IMR-90 (cell line): Measurements from ENCODE around the gene CRTAC1. TPM values are rescaled to one million over a fixed set of nuclear protein-coding genes. Genes with fewer than 3 reads are reported as not detected.

ENCODE experiments used
- ATAC-seq: fragments of 200-7000 bp; cut with Tn5 transposase; 2 replicates; pipeline ENCODE4 v1.9.1; 2020; ENCODE audit warnings: low read depth, mild to moderate bottlenecking, moderate library complexity
- BruUV-seq: library from RNA; stranded (reverse); fragments of 400-500 nt; replicated peaks from 2 replicates; lab custom pipeline; 2021; lab: Mats Ljungman, UMichigan
- CTCF ChIA-PET: fragments of 300-600 bp; formaldehyde crosslinking; extraction: SDS; loops from one replicate; lab custom pipeline; 2021; ENCODE audit warnings: antibody characterized with exemption; lab: Yijun Ruan, JAX
- POLR2A ChIA-PET: fragments of 300-600 bp; sonication (Branson Sonifier 250); formaldehyde crosslinking; loops from one replicate; lab custom pipeline; 2022; ENCODE audit warnings: antibody characterized with exemption; ENCODE audit not compliant: unreplicated experiment; lab: Charles Lee
- DNase-seq: peaks from one replicate; pipeline ENCODE4 v3.0.0; 2013
- H2AFZ ChIP-seq: replicated peaks from 2 replicates; pipeline ENCODE3; 2013; ENCODE audit warnings: low read length, mild to moderate bottlenecking; ENCODE audit not compliant: poor library complexity
- H2AK5ac ChIP-seq: 2 replicates; pipeline ENCODE4 v1.6.1; 2013; ENCODE audit warnings: low read depth, low read length, inconsistent platforms
- H2AK9ac ChIP-seq: replicated peaks from 2 replicates; pipeline ENCODE3; 2013; ENCODE audit warnings: mild to moderate bottlenecking, low read depth, low read length, moderate library complexity; ENCODE audit not compliant: poor library complexity
- H2BK120ac ChIP-seq: 2 replicates; pipeline ENCODE4 v1.6.1; 2013; ENCODE audit warnings: low read depth, low read length, inconsistent platforms
- H2BK15ac ChIP-seq: 3 replicates; pipeline ENCODE4 v1.6.1; 2013; ENCODE audit warnings: low read depth, low read length, inconsistent platforms
- H2BK20ac ChIP-seq: 2 replicates; pipeline ENCODE4 v1.6.1; 2013; ENCODE audit warnings: low read depth, mild to moderate bottlenecking, inconsistent platforms, low read length, moderate library complexity
- H2BK5ac ChIP-seq: 2 replicates; pipeline ENCODE4 v1.6.1; 2013; ENCODE audit warnings: mild to moderate bottlenecking, low read depth, low read length, inconsistent platforms; ENCODE audit not compliant: poor library complexity, severe bottlenecking
- H3K14ac ChIP-seq: replicated peaks from 2 replicates; pipeline ENCODE4 v1.6.1; 2013; ENCODE audit warnings: low read depth, low read length, inconsistent platforms
- H3K18ac ChIP-seq: 2 replicates; pipeline ENCODE4 v1.6.1; 2013; ENCODE audit warnings: low read depth, low read length, control low read depth
- H3K23ac ChIP-seq: 2 replicates; pipeline ENCODE4 v1.6.1; 2013; ENCODE audit warnings: low read depth, low read length, inconsistent platforms
- H3K27ac ChIP-seq: 2 replicates; pipeline ENCODE4 v1.5.1; 2013; ENCODE audit warnings: mild to moderate bottlenecking, control low read depth, low read length; ENCODE audit not compliant: insufficient read depth
- H3K27me3 ChIP-seq: 2 replicates; pipeline ENCODE4 v1.6.1; 2013; ENCODE audit warnings: low read length; ENCODE audit not compliant: control insufficient read depth, insufficient read depth
- H3K36me3 ChIP-seq: 2 replicates; pipeline ENCODE4 v1.6.1; 2013; ENCODE audit warnings: low read length, mixed read lengths; ENCODE audit not compliant: control insufficient read depth, insufficient read depth
- H3K4ac ChIP-seq: 2 replicates; pipeline ENCODE4 v1.6.1; 2013; ENCODE audit warnings: low read depth, low read length, inconsistent platforms
- H3K4me1 ChIP-seq: 2 replicates; pipeline ENCODE4 v1.6.1; 2013; ENCODE audit warnings: low read length, mixed read lengths; ENCODE audit not compliant: control insufficient read depth, insufficient read depth
- H3K4me2 ChIP-seq: 2 replicates; pipeline ENCODE4 v1.6.1; 2013; ENCODE audit warnings: low read depth, mild to moderate bottlenecking, control low read depth, low read length, moderate library complexity
- H3K4me3 ChIP-seq: 2 replicates; pipeline ENCODE4 v1.5.1; 2013; ENCODE audit warnings: low read depth, mild to moderate bottlenecking, control low read depth, low read length, moderate library complexity; ENCODE audit not compliant: insufficient read depth
- H3K56ac ChIP-seq: 2 replicates; pipeline ENCODE4 v1.6.1; 2013; ENCODE audit warnings: low read length, inconsistent platforms; ENCODE audit not compliant: insufficient read depth; ENCODE audit errors: extremely low read depth
- H3K79me1 ChIP-seq, 2 experiments: 2 replicates each; pipeline ENCODE4 v1.6.1; 2013; ENCODE audit warnings: low read length in 2 of 2, inconsistent platforms in 1 of 2, low read depth in 1 of 2
- H3K9ac ChIP-seq: 2 replicates; pipeline ENCODE4 v1.6.1; 2013; ENCODE audit warnings: low read depth, low read length, control low read depth
- H3K9me1 ChIP-seq: 2 replicates; pipeline ENCODE4 v1.6.1; 2013; ENCODE audit warnings: low read length, inconsistent platforms; ENCODE audit not compliant: insufficient read depth
- H3K9me3 ChIP-seq: 2 replicates; pipeline ENCODE4 v1.6.1; 2013; ENCODE audit warnings: low read length; ENCODE audit not compliant: control insufficient read depth, insufficient read depth
- H4K20me1 ChIP-seq: 2 replicates; pipeline ENCODE4 v1.6.1; 2013; ENCODE audit warnings: low read length, inconsistent platforms; ENCODE audit not compliant: insufficient read depth
- H4K5ac ChIP-seq: 2 replicates; pipeline ENCODE4 v1.6.1; 2013; ENCODE audit warnings: mild to moderate bottlenecking, low read depth, low read length, control low read depth
- H4K8ac ChIP-seq, 2 experiments: 2 replicates each; pipeline ENCODE4 v1.6.1; 2013; ENCODE audit warnings: low read depth in 2 of 2, low read length in 2 of 2, control low read depth in 1 of 2, inconsistent platforms in 1 of 2
- H4K91ac ChIP-seq: 2 replicates; pipeline ENCODE4 v1.6.1; 2013; ENCODE audit warnings: low read depth, low read length, inconsistent platforms; ENCODE audit not compliant: insufficient read depth
- CEBPB ChIP-seq: IDR thresholded peaks from 2 replicates; pipeline ENCODE4 v1.6.1; 2012; ENCODE audit warnings: low read depth, low read length, improper control_type of control experiment
- CHD1 ChIP-seq: IDR thresholded peaks from 2 replicates; pipeline ENCODE4 v1.6.1; 2012; ENCODE audit warnings: low read depth, low read length, improper control_type of control experiment
- MAFK ChIP-seq: IDR thresholded peaks from 2 replicates; pipeline ENCODE4 v1.6.1; 2012; ENCODE audit warnings: low read depth, low read length, improper control_type of control experiment
- MAZ ChIP-seq: IDR thresholded peaks from 2 replicates; pipeline ENCODE4 v1.6.1; 2012; ENCODE audit warnings: low read depth, mild to moderate bottlenecking, low read length, improper control_type of control experiment, moderate library complexity, borderline replicate concordance
- MXI1 ChIP-seq: IDR thresholded peaks from 2 replicates; pipeline ENCODE4 v1.6.1; 2012; ENCODE audit warnings: low read depth, mild to moderate bottlenecking, low read length, moderate library complexity, borderline replicate concordance
- NFE2L2 ChIP-seq: fragments of 150-350 bp; IDR thresholded peaks from 2 replicates; pipeline ENCODE4 v1.6.1; 2016; ENCODE audit warnings: low read depth, mild to moderate bottlenecking, low read length
- POLR2A ChIP-seq: IDR thresholded peaks from 2 replicates; pipeline ENCODE4 v1.6.1; 2012; ENCODE audit warnings: mild to moderate bottlenecking, low read depth, low read length
- RAD21 ChIP-seq: IDR thresholded peaks from 2 replicates; pipeline ENCODE4 v1.6.1; 2012; ENCODE audit warnings: low read length, improper control_type of control experiment
- RCOR1 ChIP-seq: IDR thresholded peaks from 2 replicates; pipeline ENCODE4 v1.6.1; 2012; ENCODE audit warnings: mild to moderate bottlenecking, low read length, improper control_type of control experiment; ENCODE audit not compliant: insufficient replicate concordance
- RFX5 ChIP-seq: IDR thresholded peaks from 2 replicates; pipeline ENCODE4 v1.8.0; 2012; ENCODE audit warnings: low read depth, mild to moderate bottlenecking, low read length, moderate library complexity
- SMC3 ChIP-seq: fragments of 150-350 bp; IDR thresholded peaks from 2 replicates; pipeline ENCODE4 v1.6.1; 2016; ENCODE audit warnings: low read depth, mild to moderate bottlenecking, antibody characterized with exemption, low read length, moderate library complexity
- USF2 ChIP-seq: fragments of 150-350 bp; IDR thresholded peaks from 2 replicates; pipeline ENCODE4 v1.6.1; 2017; ENCODE audit warnings: mild to moderate bottlenecking, antibody characterized with exemption, low read length, low read depth
- dilution Hi-C: fragments of 300-500 bp; cut with HindIII; formaldehyde crosslinking; loops from one replicate; pipeline ENCODE4 v1.14.3; 2018; ENCODE audit warnings: low sequenced_read_pairs; ENCODE audit not compliant: unreplicated experiment
- in situ Hi-C: fragments of 300-500 bp; cut with MboI; formaldehyde crosslinking; loops from 3 replicates; pipeline ENCODE4 v1.14.3; 2019; ENCODE audit warnings: low sequenced_read_pairs, inconsistent platforms, mixed read lengths
- intact Hi-C: fragments of 100-400 bp; cut with micrococcal nuclease; formaldehyde crosslinking; loops from 2 replicates; pipeline ENCODE4 v1.10.0; 2022
- polyA plus RNA-seq, 3 experiments: library from polyadenylated mRNA; depleted of rRNA; stranded (reverse); fragments of >200 nt; gene quantifications; 2 replicates each; pipeline ENCODE4 v1.2.3, GENCODE V29; 2012; ENCODE audit warnings: low replicate concordance in 1 of 3
- total RNA-seq: library from RNA; depleted of rRNA; stranded (reverse); fragments of >200 nt; gene quantifications from 2 replicates; pipeline ENCODE4 v1.2.3, GENCODE V29; 2012
- TF ChIP-seq, protein P1 (sequence below): fragments of 150-350 bp; IDR thresholded peaks from 2 replicates; pipeline ENCODE4 v1.6.1; 2016; ENCODE audit warnings: low read depth, mild to moderate bottlenecking, low read length, moderate library complexity, borderline replicate concordance
- TF ChIP-seq, protein P2 (sequence below): conservative IDR thresholded peaks from 2 replicates; pipeline ENCODE4 v1.5.1; 2012; ENCODE audit warnings: mild to moderate bottlenecking, low read depth, low read length, improper control_type of control experiment

CRTAC1 gene
- total and polyA plus RNA-seq, 2 of the 4 experiments (the other 2 are of a cell fraction): not detected

DNA sequence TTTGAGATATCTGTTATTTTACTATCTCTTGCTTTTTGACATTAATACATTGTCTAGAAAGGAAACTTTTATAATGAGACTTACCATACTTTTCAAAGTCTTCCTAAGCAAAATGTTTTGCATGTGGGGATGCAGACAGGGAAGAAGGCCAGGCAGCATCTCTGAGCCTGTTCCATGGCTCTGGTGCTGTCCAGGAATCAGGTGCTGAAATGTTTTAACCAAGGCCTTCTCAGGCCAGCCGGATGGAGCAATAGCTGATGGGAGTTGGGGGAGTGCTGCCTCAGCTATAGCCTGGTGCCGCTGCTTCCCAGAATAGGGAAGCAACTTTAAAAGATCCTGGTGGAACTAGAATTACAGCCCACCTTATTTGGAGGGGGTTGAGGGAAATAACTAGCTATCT lies 38.5 kb downstream of the CRTAC1 start (continued):
- TF ChIP-seq CHD1 (no peak), MXI1 (no peak), NFE2L2 (no peak), RCOR1 (no peak)

GRCh38 chr10:97981816-97982215 lies 48.6 kb downstream of the CRTAC1 start:
- intact Hi-C loops: no loop called here
- ChIA-PET POLR2A (no interaction called here), CTCF (interaction anchor here (1.0 kb wide), 1 partner anchor 69 kb away, joined by 3 read pairs; no protein-coding TSS in a partner anchor)
- no peaks in the 10 kb centered on the region for H3K9me3 ChIP-seq
- no peak overlapping the region for H2BK120ac ChIP-seq
- no peaks in the 10 kb centered on the region for H4K20me1 ChIP-seq
- no peak overlapping the region for H3K4ac ChIP-seq
- H3K27ac ChIP-seq: no peak overlapping the region
- no peak overlapping the region for H4K8ac ChIP-seq
- H2BK5ac ChIP-seq: no peak overlapping the region
- no peak overlapping the region for H2BK20ac ChIP-seq
- H2AK9ac ChIP-seq: no peak overlapping the region
- H3K79me1 ChIP-seq: no peaks in the 10 kb centered on the region
- DNase-seq (no peak), ATAC-seq (no peak)
- no peaks in the 10 kb centered on the region for H3K36me3 ChIP-seq
- no TSS peak for BruUV-seq
- no peak overlapping the region for H3K23ac ChIP-seq
- no peak overlapping the region for H3K4me3 ChIP-seq
- H3K27me3 ChIP-seq: peaks cover 4% of the 10 kb centered on the region; the same call in 1 of the 2 replicates
- no peak overlapping the region for H3K9ac ChIP-seq
- in situ Hi-C loops: no loop called here
- no peak overlapping the region for H4K5ac ChIP-seq
- H3K4me1 ChIP-seq: no peaks in the 10 kb centered on the region
- no peak overlapping the region for H2BK15ac ChIP-seq
- TF ChIP-seq, protein P1, sequence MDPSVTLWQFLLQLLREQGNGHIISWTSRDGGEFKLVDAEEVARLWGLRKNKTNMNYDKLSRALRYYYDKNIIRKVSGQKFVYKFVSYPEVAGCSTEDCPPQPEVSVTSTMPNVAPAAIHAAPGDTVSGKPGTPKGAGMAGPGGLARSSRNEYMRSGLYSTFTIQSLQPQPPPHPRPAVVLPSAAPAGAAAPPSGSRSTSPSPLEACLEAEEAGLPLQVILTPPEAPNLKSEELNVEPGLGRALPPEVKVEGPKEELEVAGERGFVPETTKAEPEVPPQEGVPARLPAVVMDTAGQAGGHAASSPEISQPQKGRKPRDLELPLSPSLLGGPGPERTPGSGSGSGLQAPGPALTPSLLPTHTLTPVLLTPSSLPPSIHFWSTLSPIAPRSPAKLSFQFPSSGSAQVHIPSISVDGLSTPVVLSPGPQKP: no peak
- TF ChIP-seq USF2 (no peak), RAD21 (no peak), RFX5 (no peak), NFE2L2 (no peak), CHD1 (no peak), POLR2A (no peak), MAZ (no peak), CEBPB (no peak), RCOR1 (no peak), MAFK (no peak), SMC3 (no peak)
- TF ChIP-seq, protein P2, sequence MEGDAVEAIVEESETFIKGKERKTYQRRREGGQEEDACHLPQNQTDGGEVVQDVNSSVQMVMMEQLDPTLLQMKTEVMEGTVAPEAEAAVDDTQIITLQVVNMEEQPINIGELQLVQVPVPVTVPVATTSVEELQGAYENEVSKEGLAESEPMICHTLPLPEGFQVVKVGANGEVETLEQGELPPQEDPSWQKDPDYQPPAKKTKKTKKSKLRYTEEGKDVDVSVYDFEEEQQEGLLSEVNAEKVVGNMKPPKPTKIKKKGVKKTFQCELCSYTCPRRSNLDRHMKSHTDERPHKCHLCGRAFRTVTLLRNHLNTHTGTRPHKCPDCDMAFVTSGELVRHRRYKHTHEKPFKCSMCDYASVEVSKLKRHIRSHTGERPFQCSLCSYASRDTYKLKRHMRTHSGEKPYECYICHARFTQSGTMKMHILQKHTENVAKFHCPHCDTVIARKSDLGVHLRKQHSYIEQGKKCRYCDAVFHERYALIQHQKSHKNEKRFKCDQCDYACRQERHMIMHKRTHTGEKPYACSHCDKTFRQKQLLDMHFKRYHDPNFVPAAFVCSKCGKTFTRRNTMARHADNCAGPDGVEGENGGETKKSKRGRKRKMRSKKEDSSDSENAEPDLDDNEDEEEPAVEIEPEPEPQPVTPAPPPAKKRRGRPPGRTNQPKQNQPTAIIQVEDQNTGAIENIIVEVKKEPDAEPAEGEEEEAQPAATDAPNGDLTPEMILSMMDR: no peak
- H3K14ac ChIP-seq: no peak overlapping the region
- H2AFZ ChIP-seq: no peak overlapping the region
- no peak overlapping the region for H3K18ac ChIP-seq
- H3K56ac ChIP-seq: no peak overlapping the region
- H4K91ac ChIP-seq: no peak overlapping the region
- no peak overlapping the region for H2AK5ac ChIP-seq
- no peak overlapping the region for H3K4me2 ChIP-seq
- no peaks in the 10 kb centered on the region for H3K9me1 ChIP-seq
- dilution Hi-C loops: no loop called here
